GM10847 (cell line): ENCODE measurements around the gene TPRN.
A peak's percentile ranks its signal among the peaks of the same experiment; 100 is the strongest.

ENCODE experiments used
- POLR2A ChIP-seq: IDR thresholded peaks from 2 replicates; pipeline ENCODE4 v1.6.1; 2011; ENCODE audit not compliant: insufficient read length; ENCODE audit errors: extremely low read depth

Gene TPRN

DNA sequence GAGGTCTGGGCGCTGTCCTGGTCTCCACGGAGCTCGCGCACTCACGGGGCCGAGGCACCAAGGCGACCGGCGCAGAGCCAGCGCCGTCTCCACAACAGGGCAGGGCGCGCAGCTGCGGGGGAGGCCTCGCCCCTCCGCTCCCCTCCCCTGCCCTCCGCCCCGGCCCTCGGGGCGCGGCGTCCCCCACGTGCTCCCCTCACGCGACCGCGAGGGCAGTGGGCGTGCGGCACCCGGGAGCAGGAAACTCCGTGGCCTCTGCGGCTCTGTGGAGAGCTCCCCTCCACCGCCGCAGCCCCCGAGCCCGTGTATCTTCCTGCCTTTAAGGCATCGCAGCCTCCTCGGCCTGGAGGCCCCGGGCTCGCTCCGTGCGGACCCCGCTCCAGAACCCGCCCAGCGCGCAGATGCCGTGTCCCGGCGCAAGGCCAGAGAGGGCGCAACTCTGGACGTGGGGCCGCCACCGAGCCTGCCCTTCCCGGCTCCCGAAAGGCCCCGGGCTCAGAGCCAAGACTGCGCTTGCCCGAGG, 39.8 kb upstream of the TPRN start:
- peak; percentile 57 for TF ChIP-seq POLR2A

GRCh38 chr9:137237759-137238726, 37.5 kb upstream of the TPRN start:
- no peak for TF ChIP-seq POLR2A

- TF ChIP-seq POLR2A: no peak
These were observed 36.4 kb upstream of the TPRN start for GRCh38 chr9:137236936-137237421.

DNA sequence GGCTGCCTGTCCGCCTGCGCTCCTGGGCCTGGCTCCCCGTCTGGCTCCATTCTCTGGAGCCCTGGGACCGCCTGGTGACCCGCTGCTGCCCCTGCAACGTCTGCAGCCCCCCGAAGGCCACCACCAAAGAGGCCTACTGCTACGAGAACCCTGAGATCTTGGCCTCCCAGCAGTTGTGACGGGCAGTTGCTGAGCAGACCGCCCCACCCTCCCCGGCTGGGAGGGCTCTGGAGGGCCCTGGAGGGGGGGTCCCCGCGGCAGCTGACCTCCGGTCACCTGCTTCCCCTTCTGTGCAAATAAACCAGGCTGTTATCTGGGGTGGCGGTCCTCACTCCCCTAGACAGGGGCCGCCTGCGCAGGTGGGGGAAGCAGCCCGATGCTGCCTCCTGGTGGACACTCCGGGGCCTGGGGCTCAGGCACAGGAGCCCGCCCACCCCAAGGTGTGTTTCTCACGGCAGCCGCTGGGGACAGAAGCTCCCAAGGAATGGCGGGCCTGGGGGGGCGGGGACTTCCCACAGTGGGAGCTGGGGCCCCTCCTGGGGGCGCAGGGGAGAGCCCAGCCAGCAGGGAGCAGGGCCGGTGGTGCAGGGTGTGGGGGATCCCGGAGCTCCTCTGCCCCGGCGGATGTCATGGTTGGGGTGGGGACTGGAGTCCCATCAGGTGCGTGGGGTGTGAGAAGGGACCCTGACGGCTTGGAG, 35.8 kb upstream of the TPRN start:
- no peak for TF ChIP-seq POLR2A

GRCh38 chr9:137235424-137236237, 35.1 kb upstream of the TPRN start:
- no peak for TF ChIP-seq POLR2A

DNA sequence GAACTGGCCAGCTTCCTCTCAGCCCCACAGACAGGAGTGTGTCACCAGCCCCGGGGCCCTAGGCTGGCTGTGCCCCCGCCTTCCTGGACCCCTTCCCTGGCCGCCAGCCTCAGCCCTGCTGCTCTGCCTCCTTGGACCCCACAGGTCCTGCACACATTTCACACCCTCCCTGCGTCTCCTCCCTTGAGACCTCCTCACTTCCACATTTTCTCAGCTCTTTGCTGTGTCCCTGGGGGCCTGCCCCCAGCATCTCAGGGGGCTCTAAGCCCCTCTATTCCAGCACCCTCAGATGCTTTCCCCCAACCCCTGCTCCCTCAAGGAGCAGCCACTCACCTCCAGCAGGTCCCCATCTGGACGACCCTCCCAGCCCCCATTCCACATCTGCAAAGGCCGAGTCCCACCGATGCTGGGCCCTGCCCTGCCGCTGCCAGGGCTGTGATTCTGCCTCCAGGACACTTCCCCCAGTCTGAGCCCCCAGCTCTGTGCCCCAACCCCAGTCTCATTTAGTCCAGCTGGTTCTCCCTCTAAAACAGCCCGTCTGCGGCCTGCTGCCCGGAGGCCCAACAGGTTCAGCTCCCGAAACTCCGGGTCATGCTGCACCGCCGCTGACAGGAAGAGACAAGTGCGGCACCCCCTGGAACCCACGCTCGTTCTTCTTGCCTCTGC, 34.4 kb upstream of the TPRN start:
- TF ChIP-seq POLR2A: no peak

- TF ChIP-seq POLR2A: no peak
These were observed 33.6 kb upstream of the TPRN start for GRCh38 chr9:137234055-137234697.

GRCh38 chr9:137233143-137233980, 32.8 kb upstream of the TPRN start:
- no peak for TF ChIP-seq POLR2A

DNA sequence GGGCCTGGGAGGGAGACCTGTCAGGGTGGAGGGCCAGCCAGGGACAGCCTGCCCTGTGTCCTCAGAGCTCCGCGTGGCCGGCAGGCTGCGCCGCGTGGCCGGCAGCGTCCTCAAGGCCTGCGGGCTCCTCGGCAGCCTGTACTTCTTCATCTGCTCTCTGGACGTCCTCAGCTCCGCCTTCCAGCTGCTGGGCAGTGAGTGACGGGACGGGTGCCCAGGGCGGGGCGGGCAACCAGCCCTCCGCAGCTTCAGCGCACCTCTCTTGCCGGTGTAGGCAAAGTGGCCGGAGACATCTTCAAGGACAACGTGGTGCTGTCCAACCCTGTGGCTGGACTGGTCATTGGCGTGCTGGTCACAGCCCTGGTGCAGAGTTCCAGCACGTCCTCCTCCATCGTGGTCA, 32.0 kb upstream of the TPRN start:
- no peak for TF ChIP-seq POLR2A

DNA sequence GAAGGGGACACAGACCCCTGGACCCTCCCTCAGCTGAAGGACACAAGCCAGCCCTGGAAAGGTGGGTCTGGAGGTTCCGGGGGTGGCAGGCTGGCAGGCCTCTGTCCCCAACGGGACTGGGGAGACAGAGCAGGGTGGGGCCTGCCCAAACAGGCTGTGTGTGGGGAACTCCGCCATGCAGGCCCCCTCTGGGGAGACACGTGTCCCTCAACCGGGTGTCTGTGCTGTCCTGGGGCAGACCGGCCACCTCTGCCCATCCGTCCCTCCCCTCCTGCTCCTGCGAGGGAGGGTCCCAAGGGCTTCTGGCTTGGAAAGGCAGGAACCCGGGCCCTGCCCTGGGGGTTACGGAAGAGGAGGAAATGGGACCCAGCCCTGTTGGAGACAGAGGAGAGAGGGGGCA, 31.6 kb upstream of the TPRN start:
- TF ChIP-seq POLR2A: no peak

- TF ChIP-seq POLR2A: no peak
These were observed 31.0 kb upstream of the TPRN start for GRCh38 chr9:137231372-137232039.

- TF ChIP-seq POLR2A: no peak
These were observed 30.3 kb upstream of the TPRN start, which contains the start of gene SLC34A3 for GRCh38 chr9:137230705-137231371. SLC34A3 (plus strand) TSS chr9:137230901; CDS start chr9:137231703, 802 bp downstream.
